GM18505 (cell line): ENCODE data around the gene ANXA1.
"Not testable (repeated sequence)": the region's sequence is repeated elsewhere in the genome, so short reads cannot be mapped to it uniquely, and the experiment has no call there.

ENCODE experiments used
- ATAC-seq: cut with Tn5 transposase; IDR thresholded peaks from one replicate; pipeline ENCODE4 v1.9.1; 2021; ENCODE audit not compliant: unreplicated experiment
- POLR2A ChIP-seq: IDR thresholded peaks from 4 replicates; pipeline ENCODE4 v1.6.1; 2011; ENCODE audit warnings: borderline replicate concordance; ENCODE audit not compliant: insufficient read depth, insufficient read length; ENCODE audit errors: extremely low read depth

The ANXA1 gene

DNA sequence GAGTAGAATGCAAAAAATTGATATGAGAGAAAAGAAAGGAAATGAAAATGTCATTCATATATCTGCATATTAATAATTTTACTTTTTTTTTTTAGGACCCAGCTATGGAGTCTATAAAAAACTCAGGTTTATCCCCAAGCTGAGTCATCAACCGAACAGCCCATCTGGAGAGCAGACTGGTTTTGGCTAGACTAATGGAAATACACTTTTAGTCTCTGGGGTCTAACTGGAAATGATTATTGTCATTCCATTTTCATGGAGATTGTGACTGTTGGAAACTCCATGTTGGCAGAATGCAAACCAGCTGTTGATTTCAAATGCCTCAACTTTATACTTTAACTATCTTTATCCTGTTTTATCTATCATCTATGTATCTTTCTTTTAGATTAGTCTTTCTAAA is 28.7 kb downstream of the ANXA1 start:
- TF ChIP-seq POLR2A, result no peak

DNA sequence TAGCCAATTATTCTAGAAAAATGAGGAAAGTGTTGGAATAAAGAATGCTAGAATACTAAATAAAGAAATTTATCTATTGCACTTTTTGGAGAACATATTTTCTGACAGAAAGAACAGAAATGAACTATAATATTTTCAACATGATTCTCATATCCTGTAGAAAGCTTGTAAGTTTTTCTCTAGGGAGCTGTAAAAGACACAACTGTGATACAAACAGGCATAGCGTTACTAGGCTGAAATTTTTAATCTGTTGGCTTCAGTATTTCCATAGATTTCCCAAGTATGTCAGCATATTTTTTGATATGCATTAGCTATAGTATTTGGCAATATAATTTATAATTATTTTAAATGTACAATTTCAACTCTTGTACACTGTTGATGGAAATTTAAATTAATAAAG is 31.3 kb downstream of the ANXA1 start:
- no peak for ATAC-seq
- no peak for TF ChIP-seq POLR2A

More for the DNA sequence above, 28.7 kb downstream of the ANXA1 start:
- ATAC-seq, result no peak

DNA sequence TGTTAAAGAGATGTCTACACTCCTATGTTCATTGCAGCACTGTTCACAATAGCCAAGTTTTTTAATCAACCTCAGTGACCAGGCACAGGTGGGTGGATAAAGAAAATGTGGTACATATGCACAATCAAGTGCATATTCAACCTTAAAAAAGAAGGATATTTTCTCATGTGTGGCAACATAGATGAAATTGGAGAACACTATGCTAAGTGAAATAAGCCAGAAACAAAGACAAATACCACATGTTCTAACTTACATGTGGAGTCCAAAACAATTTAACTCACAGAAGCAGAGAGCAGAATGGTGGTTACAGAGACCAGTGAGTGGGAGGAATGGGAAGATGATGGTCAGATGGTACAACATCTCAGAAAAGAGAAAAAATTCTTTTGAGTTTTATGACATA is 31.8 kb downstream of the ANXA1 start:
- no peak for TF ChIP-seq POLR2A
- no peak for ATAC-seq

DNA sequence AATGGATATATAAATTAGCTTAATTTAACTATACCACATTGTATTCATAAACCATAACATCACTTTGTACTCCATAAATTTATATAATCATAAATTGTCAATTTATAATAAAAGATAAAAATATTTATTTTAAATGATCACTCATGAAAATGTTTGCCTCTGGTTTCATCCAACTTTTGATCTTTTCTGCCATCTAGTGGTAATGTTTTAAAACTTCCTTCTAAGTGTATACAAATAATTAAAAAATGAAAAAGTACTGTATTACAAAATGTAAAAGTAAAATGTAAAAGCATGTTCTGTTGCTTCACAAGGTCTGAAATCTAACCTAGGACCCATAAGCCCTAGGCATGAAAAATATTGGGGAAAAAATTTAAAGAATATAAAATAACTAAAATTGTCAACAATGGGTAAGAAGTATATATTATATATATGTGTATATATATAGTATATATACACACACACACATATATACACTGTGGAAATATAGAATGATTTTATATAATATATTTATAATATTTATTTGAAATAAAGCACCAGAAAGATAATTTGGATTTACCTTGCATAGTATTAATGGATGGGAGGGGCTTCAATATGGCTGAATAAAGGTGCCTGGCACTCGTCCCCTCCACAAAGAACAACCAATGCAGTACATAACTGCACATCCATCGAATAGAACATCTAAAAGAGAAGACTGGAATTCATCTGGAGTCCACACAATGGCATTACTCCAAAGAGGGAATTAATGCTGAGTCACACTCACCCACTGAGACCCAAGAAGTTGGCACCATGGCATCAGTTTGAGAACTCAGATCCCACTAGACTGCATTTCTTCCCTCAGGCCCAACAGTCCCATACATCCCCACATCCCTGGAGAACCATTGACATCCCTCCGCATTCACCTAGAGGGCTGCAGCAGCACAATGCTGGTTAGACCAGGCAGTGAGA is 32.5 kb downstream of the ANXA1 start:
- ATAC-seq, result no peak
- TF ChIP-seq POLR2A, result no peak

DNA sequence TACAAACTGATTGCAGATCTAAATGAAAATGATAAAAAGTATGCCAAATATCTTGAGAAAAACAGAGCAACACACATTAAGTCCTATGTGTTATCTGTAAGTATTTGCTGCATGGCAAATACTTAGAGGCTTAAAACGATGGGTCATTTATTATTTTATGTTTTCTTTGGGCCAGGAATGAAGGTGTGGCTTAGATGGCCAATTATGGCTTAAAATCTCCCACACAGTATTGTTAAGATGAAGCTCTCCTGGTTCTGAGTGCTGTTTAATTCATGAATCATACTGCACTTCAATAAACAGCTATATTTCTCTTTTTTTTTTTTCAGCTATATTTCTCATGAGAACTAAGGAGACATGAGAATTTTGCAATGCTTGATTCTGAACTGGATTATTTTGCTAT is 39.4 kb downstream of the ANXA1 start:
- ATAC-seq, result not testable (repeated sequence)

DNA sequence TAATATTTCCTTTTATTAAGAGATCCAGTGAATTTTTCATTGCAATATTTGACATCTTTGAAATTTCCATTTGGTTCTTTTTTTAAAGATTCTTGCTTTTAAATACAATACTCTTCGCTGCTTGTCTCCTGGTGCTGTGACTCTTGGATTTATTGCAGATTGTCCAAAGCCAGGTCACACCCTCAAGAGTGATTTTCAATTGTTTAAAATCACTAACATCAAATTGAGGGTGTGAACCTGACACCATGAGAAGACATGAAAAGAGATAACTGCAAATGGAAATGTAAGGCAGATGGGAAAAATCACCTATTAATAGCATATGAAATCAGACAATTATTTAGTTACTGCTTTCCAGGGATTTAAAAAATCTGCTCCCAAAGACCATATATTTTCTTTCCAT is 42.6 kb downstream of the ANXA1 start:
- no peak for ATAC-seq
- TF ChIP-seq POLR2A, result no peak

DNA sequence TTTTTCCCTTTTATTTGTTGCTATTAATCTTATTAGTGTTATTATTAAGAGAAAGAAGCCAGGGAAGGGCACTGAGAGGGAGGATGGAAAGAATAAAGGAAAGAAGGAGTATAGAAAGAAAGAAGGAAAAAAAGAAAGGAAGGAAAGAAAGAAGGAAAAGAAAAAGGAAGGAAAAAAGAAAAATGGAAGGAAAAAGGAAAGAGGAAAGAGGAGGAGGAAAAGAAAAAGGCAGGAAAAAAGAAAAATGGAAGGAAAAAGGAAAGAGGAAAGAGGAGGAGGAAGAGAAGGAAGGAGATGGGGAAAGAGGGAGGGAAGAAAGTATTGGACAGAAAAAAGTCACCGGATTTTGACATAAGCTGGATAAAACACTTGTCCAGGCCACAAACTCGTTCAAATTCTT is 47.8 kb downstream of the ANXA1 start:
- no peak for TF ChIP-seq POLR2A
- no peak for ATAC-seq

DNA sequence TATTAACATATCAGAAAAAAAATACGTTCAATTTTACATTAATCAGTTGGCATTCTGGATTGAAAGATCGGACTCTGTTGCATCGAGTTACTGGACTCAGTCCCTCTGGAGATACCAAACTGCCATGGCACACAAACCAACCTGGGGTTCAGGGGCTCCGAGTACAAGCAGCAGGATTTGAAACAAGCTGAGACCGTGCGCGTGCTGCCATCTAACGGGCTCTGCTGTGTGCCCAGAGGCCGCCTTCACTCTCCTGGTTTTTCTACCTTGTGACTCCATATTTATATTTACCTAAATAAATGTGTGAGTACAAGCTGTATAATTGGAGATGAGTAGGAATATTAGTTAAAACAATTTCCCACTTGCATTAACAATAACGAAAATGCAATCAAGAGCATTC is 48.2 kb downstream of the ANXA1 start:
- no peak for ATAC-seq
- no peak for TF ChIP-seq POLR2A

DNA sequence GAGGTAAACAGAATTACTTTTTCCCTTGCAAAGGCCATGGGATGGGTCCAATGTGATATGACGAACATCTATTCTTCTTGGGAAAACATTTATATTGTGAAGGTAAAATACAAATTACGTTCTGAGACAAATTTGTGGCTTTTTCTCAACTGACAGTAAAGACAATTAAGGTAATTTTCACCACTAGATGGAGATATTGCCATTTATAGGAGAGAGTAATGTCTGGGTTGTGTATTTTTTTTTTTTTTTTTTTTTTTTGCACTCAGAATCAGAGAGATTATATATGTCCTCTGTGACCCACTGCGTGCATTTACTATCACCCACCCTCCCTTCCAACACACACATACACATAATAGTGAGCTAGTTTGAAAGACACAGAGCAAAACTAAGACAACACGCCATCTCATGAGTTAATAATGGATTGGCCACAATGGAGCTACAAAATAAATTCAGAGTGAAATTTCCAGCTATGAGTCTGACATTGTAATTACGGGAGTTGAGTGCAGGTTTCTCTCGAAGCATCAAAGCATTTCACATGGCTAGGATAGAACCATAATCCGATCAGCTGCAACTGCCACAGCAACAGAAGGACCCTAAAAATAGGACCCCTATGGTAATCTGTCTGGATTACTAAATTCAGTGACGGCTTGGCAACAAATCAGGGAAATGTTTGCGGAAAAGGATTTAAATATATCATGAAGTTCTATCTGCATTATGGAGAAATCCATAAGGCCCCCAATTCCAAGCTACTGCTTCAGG is 49.2 kb downstream of the ANXA1 start:
- no peak for ATAC-seq
- no peak for TF ChIP-seq POLR2A

DNA sequence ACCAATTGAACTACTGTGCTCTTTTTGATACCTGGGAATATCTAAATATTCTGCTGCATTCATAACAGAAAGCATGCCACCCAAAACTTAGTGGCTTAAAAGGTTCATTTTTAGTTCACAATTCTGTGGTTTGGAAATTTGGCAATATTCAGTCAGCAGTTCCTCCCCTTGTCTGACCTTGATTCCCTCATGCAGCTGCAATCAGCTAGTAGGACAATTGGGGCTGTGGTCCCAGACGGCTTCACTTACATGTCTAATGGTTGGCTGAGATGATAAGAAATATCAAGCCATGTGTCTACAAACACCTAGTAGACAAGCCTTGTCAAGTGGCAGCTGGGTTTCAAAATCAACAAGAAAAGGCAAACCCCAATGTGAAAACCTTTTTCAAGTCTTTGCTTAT is 51.3 kb downstream of the ANXA1 start:
- ATAC-seq, result no peak
- no peak for TF ChIP-seq POLR2A

DNA sequence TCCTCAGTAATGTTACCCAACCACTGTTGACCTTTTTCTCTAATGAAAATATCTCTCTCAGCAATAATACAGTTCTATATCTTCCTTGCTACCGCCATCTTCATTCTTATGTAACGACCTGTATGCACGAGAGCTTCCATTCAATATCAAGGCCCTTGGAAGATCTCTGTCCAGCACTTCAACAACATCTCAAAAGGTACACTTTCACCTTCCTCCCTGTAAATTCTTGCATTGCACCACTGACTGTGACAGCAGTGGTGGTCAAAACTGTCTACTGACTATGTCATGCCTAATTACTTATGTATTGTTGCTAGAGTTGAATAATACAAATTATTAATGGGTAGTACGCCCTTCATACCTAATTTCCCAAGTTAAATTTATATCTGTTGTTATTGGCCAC is 53.3 kb downstream of the ANXA1 start:
- no peak for TF ChIP-seq POLR2A
- ATAC-seq, result no peak

DNA sequence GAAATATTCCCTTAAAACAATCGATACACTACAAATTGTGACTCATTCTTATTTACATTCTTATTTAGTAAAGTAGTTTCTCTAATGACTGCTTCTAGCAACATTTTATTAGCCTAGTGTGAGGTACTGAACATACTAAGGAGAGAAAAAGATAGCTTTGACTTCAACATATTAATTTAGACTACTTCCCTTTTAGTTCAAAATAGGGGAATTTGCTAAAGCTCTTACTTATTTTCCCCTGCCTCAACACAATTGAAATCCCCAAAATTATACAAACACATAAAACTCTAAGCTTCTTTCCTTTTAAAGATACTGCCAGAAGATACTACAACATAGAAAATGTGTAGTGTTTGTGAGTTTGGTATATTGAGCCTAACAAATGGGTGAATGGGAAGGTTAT is 55.2 kb downstream of the ANXA1 start:
- TF ChIP-seq POLR2A, result no peak
- no peak for ATAC-seq

DNA sequence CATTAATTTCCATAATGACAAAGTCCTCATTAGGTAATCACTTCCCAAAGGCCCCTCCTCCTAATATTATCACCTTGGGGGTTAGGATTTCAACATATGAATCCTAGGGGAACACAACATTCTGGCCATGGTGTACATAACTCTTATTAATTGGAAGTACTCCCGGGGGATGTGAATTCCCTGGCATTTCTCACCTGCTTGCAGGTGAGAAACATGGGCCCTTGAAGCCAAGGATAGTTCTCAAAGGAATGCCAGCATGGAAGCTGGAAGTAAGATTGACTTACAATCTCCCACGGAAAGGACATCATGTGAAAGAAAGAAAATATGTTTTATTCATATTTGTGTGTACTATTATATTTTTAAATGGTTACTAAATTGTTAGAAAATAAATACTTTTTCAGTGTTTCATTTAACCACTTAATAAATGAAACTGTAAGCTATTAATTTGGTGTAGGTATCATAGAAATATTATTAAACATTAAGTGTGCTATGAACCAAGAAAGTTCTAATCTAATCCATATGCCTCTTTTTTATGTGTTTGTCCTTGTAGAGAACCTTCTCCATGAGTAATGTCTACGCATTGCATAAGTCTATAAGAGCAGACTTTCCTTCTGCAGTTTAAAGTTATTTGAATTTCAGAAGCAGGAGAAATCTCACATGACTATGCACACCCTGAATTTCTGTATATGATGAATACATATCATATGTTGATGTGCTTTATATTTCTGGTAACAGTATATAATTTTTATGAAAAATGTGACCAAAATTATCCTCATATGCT is 59.4 kb downstream of the ANXA1 start:
- no peak for TF ChIP-seq POLR2A
- no peak for ATAC-seq
